Measurements from ENCODE around the gene SLC25A25. TPM values are rescaled to one million over a fixed set of nuclear protein-coding genes. Genes with fewer than 3 reads are reported as not detected.

Gene SLC25A25
- total and polyA plus RNA-seq, 10 of the 15 experiments (the other 5 are each of a cell fraction or from before 2014, with no cell fraction given): 0.04 to 17.1 (median 12.4) TPM; not detected in 1

GRCh38 chr9:128145951-128146351, 77.9 kb downstream of the SLC25A25 start:
- Histone ChIP-seq H2AFZ (ENCODE audit: control insufficient read depth, low read depth, low read length) (no peak overlapping the region), H3K4me2 (ENCODE audit: control insufficient read depth, insufficient read depth) (no peak overlapping the region), H3K36me3 (ENCODE audit: control insufficient read depth in 2 of 2, insufficient read depth in 2 of 2, low read length in 1 of 2) (no peaks in the 10 kb centered on the region), H3K9me3 (replicated peaks; ENCODE audit: control insufficient read depth, insufficient read depth, low read length) (no peaks in the 10 kb centered on the region), H3K4me1 (ENCODE audit: control insufficient read depth, insufficient read depth, low read length) (no peaks in the 10 kb centered on the region), H3K79me2 (ENCODE audit: control insufficient read depth, insufficient read depth, low read length) (no peaks in the 10 kb centered on the region), H3K4me3 (no peak overlapping the region), H3K27ac (ENCODE audit: control insufficient read depth, insufficient read depth) (no peak overlapping the region), H4K20me1 (ENCODE audit: control insufficient read depth, insufficient read depth) (no peaks in the 10 kb centered on the region; the same call in 1 of the 2 replicates), H3K9ac (ENCODE audit: control insufficient read depth, insufficient read depth, low read length) (no peak overlapping the region), H3K27me3 (replicated peaks in 1 of 2; ENCODE audit: control insufficient read depth in 2 of 2, insufficient read depth in 2 of 2, low read length in 1 of 2) (peaks cover 0 to 1% of the 10 kb centered on the region in 2 experiments; a peak in 2 of 4 replicates)
- CTCF ChIA-PET: no interaction called here
- in situ Hi-C loops (cut with MboI): no loop called here
- POLR2A ChIA-PET: no interaction called here
- intact Hi-C loops (cut with micrococcal nuclease; ENCODE audit: unreplicated experiment): no loop called here
- RAD21 ChIA-PET (ENCODE audit: unreplicated experiment): interaction anchor here (0.6 kb wide), 1 partner anchor 12 kb away, joined by 3 read pairs; no protein-coding TSS in a partner anchor
- ATAC-seq (no peak), FAIRE-seq (no peak), DNase-seq (ENCODE audit: low read depth, low spot score) (no peak)
- SMC1A ChIA-PET (ENCODE audit: uncharacterized antibody, unreplicated experiment): interaction anchor here (1.0 kb wide), 1 partner anchor 28 kb away, joined by 3 read pairs; no protein-coding TSS in a partner anchor
- no peak for TF ChIP-seq PAX5 (IDR thresholded peaks at IDR 0.05; ENCODE audit: borderline replicate concordance, low read depth, low read length)
- TF ChIP-seq ASH2L (IDR thresholded peaks at IDR 0.05; ENCODE audit: borderline replicate concordance, low read depth): no peak
- TF ChIP-seq ZBED1 (IDR thresholded peaks at IDR 0.05; ENCODE audit: borderline replicate concordance): no peak
- 28% methylated on average over 13 of the region's 13 CpGs for WGBS (ENCODE audit: insufficient coverage, insufficient replicate concordance, low lambda C conversion rate, missing lambda C conversion rate)
- no TSS peak for BruUV-seq (replicated peaks)

GRCh38 chr9:128146591-128147120, 78.6 kb downstream of the SLC25A25 start:
- no TSS peak for BruUV-seq (replicated peaks)
- Histone ChIP-seq H3K36me3 (ENCODE audit: control insufficient read depth in 2 of 2, insufficient read depth in 2 of 2, low read length in 1 of 2) (no peaks in the 10 kb centered on the region), H3K4me1 (ENCODE audit: control insufficient read depth, insufficient read depth, low read length) (no peaks in the 10 kb centered on the region), H3K79me2 (ENCODE audit: control insufficient read depth, insufficient read depth, low read length) (no peaks in the 10 kb centered on the region), H4K20me1 (ENCODE audit: control insufficient read depth, insufficient read depth) (no peaks in the 10 kb centered on the region; the same call in 1 of the 2 replicates), H3K4me3 (no peak overlapping the region), H3K27ac (ENCODE audit: control insufficient read depth, insufficient read depth) (no peak overlapping the region), H3K27me3 (replicated peaks in 1 of 2; ENCODE audit: control insufficient read depth in 2 of 2, insufficient read depth in 2 of 2, low read length in 1 of 2) (peaks cover 0 to 1% of the 10 kb centered on the region in 2 experiments; a peak in 2 of 4 replicates), H3K4me2 (ENCODE audit: control insufficient read depth, insufficient read depth) (no peak overlapping the region), H3K9ac (ENCODE audit: control insufficient read depth, insufficient read depth, low read length) (no peak overlapping the region), H3K9me3 (replicated peaks; ENCODE audit: control insufficient read depth, insufficient read depth, low read length) (no peaks in the 10 kb centered on the region), H2AFZ (ENCODE audit: control insufficient read depth, low read depth, low read length) (no peak overlapping the region)
- FAIRE-seq: no peak
- intact Hi-C loops (cut with micrococcal nuclease; ENCODE audit: unreplicated experiment) (no loop called here), in situ Hi-C loops (cut with MboI) (no loop called here)
- DNase-seq (ENCODE audit: low read depth, low spot score): no peak
- ChIA-PET RAD21 (ENCODE audit: unreplicated experiment) (no interaction called here), CTCF (no interaction called here), SMC1A (ENCODE audit: uncharacterized antibody, unreplicated experiment) (no interaction called here), POLR2A (interaction anchor here (0.5 kb wide), 1 partner anchor 873 kb away, joined by 3 read pairs; no protein-coding TSS in a partner anchor)
- 23% methylated on average over 7 of the region's 8 CpGs for WGBS (ENCODE audit: insufficient coverage, insufficient replicate concordance, low lambda C conversion rate, missing lambda C conversion rate)
- no peak for ATAC-seq
- TF ChIP-seq MTA2 (IDR thresholded peaks at IDR 0.05; ENCODE audit: low read depth): no peak
- TF ChIP-seq CTCF (IDR thresholded peaks at IDR 0.05 in 2 of 3, conservative IDR thresholded peaks at IDR 0.05 in 1 of 3; ENCODE audit: control insufficient read depth in 2 of 3, extremely low read depth in 1 of 3, insufficient read depth in 1 of 3, low read depth in 3 of 3, low read length in 3 of 3): no peak

All from GM12878 (cell line).